Left ventricle myocardium inferior (tissue), 1 donor: ENCODE results near the gene EFNA2. TPM values are rescaled to one million over a fixed set of nuclear protein-coding genes. Genes with fewer than 3 reads are reported as not detected.

Source experiments
- DNase-seq: peaks from one replicate; pipeline ENCODE4 v3.0.0-alpha.2; 2020
- H3K27ac ChIP-seq: fragments of 200-600 bp; replicated peaks from 2 replicates; pipeline ENCODE4 v1.8.0; 2021
- H3K27me3 ChIP-seq: fragments of 200-600 bp; 2 replicates; pipeline ENCODE4 v1.8.0; 2021; ENCODE audit warnings: low read depth
- H3K36me3 ChIP-seq: fragments of 200-600 bp; 2 replicates; pipeline ENCODE4 v1.8.0; 2021
- H3K4me1 ChIP-seq: fragments of 200-600 bp; 2 replicates; pipeline ENCODE4 v1.8.0; 2021
- H3K4me3 ChIP-seq: fragments of 200-600 bp; 2 replicates; pipeline ENCODE4 v1.8.0; 2021; ENCODE audit warnings: mild to moderate bottlenecking, moderate library complexity
- H3K9me3 ChIP-seq: fragments of 200-600 bp; replicated peaks from 2 replicates; pipeline ENCODE4 v1.8.0; 2021
- intact Hi-C: fragments of 100-400 bp; cut with micrococcal nuclease; formaldehyde crosslinking; loops from one replicate; pipeline ENCODE4 v1.11.0; 2022
- total RNA-seq: library from RNA; stranded (reverse); fragmentation: NEBNext Ultra II Directional; extraction: Animal tissue kit (Norgen Biotek cat#: 25700); gene quantifications from one replicate; pipeline ENCODE4 v1.2.1, GENCODE V29; 2021
- TF ChIP-seq, protein P1 (sequence below): fragments of 200-600 bp; IDR thresholded peaks from 2 replicates; pipeline ENCODE4 v1.8.0; 2021; ENCODE audit warnings: antibody characterized with exemption, mild to moderate bottlenecking, borderline replicate concordance
- donor health status: DM: no; HTN: yes; CAD: no; lungs with severe emphysema.

The EFNA2 gene
- total RNA-seq, 1 donor from 2014 or later: not detected

DNA sequence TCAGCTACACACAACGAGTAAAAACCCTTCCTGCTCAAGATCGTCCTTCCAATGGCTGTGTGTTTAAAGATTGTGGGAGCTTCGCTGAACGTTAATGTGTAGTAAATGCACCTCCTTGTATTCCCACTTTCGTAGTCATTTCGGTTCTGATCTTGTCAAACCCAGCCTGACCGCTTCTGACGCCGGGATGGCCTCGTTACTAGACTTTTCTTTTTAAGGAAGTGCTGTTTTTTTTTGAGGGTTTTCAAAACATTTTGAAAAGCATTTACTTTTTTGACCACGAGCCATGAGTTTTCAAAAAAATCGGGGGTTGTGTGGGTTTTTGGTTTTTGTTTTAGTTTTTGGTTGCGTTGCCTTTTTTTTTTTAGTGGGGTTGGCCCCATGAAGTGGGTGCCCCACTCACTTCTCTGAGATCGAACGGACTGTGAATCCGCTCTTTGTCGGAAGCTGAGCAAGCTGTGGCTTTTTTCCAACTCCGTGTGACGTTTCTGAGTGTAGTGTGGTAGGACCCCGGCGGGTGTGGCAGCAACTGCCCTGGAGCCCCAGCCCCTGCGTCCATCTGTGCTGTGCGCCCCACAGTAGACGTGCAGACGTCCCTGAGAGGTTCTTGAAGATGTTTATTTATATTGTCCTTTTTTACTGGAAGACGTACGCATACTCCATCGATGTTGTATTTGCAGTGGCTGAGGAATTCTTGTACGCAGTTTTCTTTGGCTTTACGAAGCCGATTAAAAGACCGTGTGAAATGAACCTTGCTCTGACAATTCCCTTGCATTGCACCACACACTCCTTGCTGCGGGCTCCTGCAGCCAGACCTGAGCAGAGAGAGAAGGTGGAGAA, 13.0 kb upstream of the EFNA2 start:
- Histone ChIP-seq H3K4me1 (peaks cover 86% of the 10 kb centered on the region), H3K4me3 (peak overlapping the region; percentile 86), H3K36me3 (peaks cover 50% of the 10 kb centered on the region), H3K27ac (peak overlapping the region; percentile 100), H3K9me3 (no peaks in the 10 kb centered on the region), H3K27me3 (no peaks in the 10 kb centered on the region)
- intact Hi-C loops: no loop called here
- TF ChIP-seq, protein P1, sequence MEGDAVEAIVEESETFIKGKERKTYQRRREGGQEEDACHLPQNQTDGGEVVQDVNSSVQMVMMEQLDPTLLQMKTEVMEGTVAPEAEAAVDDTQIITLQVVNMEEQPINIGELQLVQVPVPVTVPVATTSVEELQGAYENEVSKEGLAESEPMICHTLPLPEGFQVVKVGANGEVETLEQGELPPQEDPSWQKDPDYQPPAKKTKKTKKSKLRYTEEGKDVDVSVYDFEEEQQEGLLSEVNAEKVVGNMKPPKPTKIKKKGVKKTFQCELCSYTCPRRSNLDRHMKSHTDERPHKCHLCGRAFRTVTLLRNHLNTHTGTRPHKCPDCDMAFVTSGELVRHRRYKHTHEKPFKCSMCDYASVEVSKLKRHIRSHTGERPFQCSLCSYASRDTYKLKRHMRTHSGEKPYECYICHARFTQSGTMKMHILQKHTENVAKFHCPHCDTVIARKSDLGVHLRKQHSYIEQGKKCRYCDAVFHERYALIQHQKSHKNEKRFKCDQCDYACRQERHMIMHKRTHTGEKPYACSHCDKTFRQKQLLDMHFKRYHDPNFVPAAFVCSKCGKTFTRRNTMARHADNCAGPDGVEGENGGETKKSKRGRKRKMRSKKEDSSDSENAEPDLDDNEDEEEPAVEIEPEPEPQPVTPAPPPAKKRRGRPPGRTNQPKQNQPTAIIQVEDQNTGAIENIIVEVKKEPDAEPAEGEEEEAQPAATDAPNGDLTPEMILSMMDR: no peak
- DNase-seq: no peak

DNA sequence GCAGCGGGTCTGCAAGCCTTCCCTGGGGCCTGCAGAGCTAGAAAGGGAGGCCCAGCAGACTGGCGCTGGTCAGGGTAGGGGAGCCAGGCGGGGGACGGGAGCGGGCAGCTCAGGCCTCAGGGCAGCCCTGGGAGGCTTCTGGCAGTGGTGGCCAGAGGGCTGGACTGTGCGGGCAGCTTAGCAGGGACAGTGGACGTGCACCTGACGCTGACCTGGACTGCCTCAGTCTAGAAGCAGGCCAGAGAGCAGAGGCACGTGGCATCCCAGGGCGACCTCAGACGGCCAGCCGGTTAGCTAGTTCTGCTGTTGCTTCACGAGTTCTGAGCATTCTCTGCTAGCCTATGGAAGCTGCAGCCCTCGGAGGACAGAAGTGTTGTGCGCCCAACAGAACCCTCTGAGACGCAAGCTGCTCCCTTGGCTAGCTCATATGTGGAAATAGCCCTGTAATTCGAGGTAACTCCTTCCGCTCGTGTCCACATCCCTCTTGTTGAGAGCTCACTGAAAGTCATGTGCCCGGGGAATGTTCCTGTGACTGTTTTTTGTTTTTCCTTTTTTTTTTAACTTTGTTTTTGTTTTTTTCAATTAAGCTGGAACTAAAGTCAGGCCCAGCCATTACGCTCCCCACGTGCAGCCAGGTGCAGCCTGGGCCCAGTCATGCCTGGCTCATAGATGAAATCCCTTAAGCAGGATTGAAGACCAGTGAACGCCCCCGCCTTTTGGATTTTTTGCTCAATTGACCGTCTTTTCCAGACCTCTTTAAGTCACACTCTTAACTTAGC, 12.2 kb upstream of the EFNA2 start:
- H3K4me1 ChIP-seq: peaks cover 77% of the 10 kb centered on the region
- TF ChIP-seq, protein P1: no peak
- H3K27me3 ChIP-seq: no peaks in the 10 kb centered on the region
- H3K36me3 ChIP-seq: peaks cover 50% of the 10 kb centered on the region
- peak overlapping the region; percentile 100 for H3K27ac ChIP-seq
- intact Hi-C loops: no loop called here
- no peak for DNase-seq
- peak overlapping the region; percentile 86 for H3K4me3 ChIP-seq
- H3K9me3 ChIP-seq: no peaks in the 10 kb centered on the region

DNA sequence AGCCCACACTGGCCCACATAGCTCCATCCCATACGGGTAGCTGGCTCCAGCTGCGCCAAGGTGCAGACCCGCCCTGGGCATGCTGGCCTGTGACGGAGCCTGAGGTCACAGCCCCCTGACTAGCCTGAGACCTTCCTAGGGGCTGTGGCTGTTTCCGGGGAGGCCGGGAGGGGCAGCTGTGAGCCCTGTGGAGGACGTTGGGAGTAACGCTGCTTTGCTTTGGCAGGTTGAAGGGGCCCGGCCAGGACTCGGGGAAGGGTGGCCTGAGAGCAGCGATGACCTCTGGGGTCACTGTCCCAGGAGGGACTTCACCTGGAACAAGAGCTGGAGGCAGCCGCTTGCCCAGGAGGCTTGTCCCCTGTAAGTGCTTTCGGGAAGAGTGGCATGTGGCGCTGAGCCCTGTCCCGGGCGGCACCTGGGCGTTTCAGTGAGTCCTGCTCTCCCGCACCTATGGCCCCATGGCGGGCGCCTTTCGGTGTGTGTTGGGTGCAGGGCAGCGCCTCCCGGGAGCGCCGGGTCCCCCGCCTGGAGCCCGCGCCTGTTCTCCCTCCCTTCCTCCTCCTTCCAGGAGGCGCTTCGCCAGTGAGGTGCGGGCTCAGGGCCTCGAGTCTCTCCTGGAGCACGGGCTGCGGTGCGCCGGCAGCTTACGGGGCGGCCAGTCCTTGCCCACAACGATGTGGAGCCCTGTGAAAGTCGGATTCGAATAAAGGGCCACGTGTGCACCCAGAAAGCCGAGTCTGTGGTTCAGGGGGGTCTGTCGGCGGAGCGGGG, 11.4 kb upstream of the EFNA2 start:
- Histone ChIP-seq H3K27me3 (no peaks in the 10 kb centered on the region), H3K27ac (peak overlapping the region; percentile 100), H3K4me3 (peak overlapping the region; percentile 86), H3K4me1 (peaks cover 73% of the 10 kb centered on the region), H3K9me3 (no peaks in the 10 kb centered on the region), H3K36me3 (peaks cover 57% of the 10 kb centered on the region)
- intact Hi-C loops: no loop called here
- DNase-seq: no peak
- TF ChIP-seq, protein P1: no peak

DNA sequence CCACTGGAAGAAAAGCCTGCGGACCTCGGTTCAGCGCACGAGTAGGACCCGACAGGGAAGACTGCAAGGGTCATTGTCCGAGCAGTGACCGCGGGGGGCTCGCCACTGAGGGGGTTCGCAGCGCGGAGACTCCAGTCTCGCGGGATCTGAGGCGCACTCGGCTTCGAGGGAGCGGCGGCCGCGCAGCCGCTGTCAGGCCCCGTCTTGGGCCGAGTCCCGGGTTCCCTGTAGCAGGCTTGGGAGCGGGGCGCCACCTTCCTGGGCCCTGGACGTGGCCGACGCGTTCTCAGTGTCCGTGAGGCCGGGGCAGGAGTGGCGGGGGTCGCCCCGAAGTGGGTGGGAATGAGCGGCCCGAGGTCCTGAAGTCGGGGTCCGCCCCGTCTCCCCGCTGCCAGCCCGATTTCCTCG, 10.8 kb upstream of the EFNA2 start:
- intact Hi-C loops: no loop called here
- H3K27ac ChIP-seq: peak overlapping the region; percentile 100
- peak overlapping the region; percentile 86 for H3K4me3 ChIP-seq
- no peaks in the 10 kb centered on the region for H3K9me3 ChIP-seq
- no peaks in the 10 kb centered on the region for H3K27me3 ChIP-seq
- H3K4me1 ChIP-seq: peaks cover 75% of the 10 kb centered on the region
- peaks cover 59% of the 10 kb centered on the region for H3K36me3 ChIP-seq
- DNase-seq: no peak
- TF ChIP-seq, protein P1: no peak
